ENCODE measurements around the gene HRH3.

Gene HRH3

GRCh38 chr20:62215020-62215990, 4.8 kb downstream of the HRH3 start:
- peaks cover 44% of the 10 kb centered on the region for H3K27me3 ChIP-seq (ENCODE audit: control insufficient read depth, insufficient read depth, low read length)

DNA sequence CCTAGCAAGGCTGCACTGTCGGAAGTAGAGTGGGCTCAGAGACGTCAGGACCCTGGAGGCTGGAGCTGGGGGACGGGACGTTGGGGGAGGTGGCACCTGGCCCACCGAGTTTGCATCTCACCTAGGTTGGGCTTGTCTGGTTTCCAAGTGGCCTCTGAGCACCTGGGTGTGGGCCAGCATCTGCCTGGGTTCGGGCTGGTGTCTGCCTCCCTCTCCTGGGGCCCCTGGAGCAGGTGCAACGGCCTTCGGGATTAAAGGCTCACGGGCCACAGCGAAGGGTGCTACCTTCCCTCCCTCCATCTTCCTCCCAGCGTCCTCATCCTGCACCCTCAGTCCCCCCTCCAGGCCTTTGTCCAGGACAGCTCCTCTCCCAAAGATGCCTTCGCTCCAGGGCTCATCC, 6.0 kb downstream of the HRH3 start:
- Histone ChIP-seq H3K27ac (ENCODE audit: low read depth, low read length) (no peak overlapping the region), H3K4me1 (ENCODE audit: control insufficient read depth, insufficient read depth, low read length) (no peaks in the 10 kb centered on the region), H3K27me3 (ENCODE audit: control insufficient read depth, insufficient read depth, low read length) (peaks cover 47% of the 10 kb centered on the region), H3K9ac (ENCODE audit: low read length) (no peak overlapping the region), H3K4me3 (ENCODE audit: low read length) (no peak overlapping the region), H3K36me3 (ENCODE audit: control insufficient read depth, insufficient read depth, low read length) (no peaks in the 10 kb centered on the region)

More at GRCh38 chr20:62215020-62215990, 4.8 kb downstream of the HRH3 start:
- Histone ChIP-seq H3K4me3 (ENCODE audit: low read length) (no peak overlapping the region), H3K36me3 (ENCODE audit: control insufficient read depth, insufficient read depth, low read length) (no peaks in the 10 kb centered on the region), H3K27ac (ENCODE audit: low read depth, low read length) (no peak overlapping the region), H3K9ac (ENCODE audit: low read length) (no peak overlapping the region), H3K4me1 (ENCODE audit: control insufficient read depth, insufficient read depth, low read length) (no peaks in the 10 kb centered on the region)

DNA sequence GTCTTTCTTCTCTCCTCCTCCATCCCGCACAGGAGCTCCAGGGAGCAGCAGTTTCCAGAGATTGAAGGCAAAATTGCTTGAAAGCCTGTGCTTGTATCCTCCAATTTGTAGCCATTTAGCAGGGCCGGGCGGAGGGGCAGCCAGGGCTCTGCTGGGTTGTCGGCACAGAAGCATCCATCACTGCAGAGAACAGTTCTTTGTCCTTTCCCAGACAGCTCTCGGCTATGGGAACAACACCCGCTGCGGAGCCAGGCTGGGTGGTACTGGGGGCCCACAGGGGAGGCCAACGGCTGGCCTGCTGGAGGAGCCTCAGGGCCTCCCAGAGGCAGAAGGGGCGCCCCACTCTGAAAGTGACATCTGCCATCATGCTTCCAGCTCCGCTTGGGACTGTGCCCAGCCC, 7.8 kb downstream of the HRH3 start:
- Histone ChIP-seq H3K9ac (ENCODE audit: low read length) (no peak overlapping the region), H3K4me1 (ENCODE audit: control insufficient read depth, insufficient read depth, low read length) (no peaks in the 10 kb centered on the region), H3K4me3 (ENCODE audit: low read length) (no peak overlapping the region), H3K27ac (ENCODE audit: low read depth, low read length) (no peak overlapping the region), H3K27me3 (ENCODE audit: control insufficient read depth, insufficient read depth, low read length) (peaks cover 35% of the 10 kb centered on the region), H3K36me3 (ENCODE audit: control insufficient read depth, insufficient read depth, low read length) (no peaks in the 10 kb centered on the region)

GRCh38 chr20:62211769-62212288, 8.2 kb downstream of the HRH3 start:
- Histone ChIP-seq H3K9ac (ENCODE audit: low read length) (no peak overlapping the region), H3K27me3 (ENCODE audit: control insufficient read depth, insufficient read depth, low read length) (peaks cover 33% of the 10 kb centered on the region), H3K36me3 (ENCODE audit: control insufficient read depth, insufficient read depth, low read length) (no peaks in the 10 kb centered on the region), H3K4me1 (ENCODE audit: control insufficient read depth, insufficient read depth, low read length) (no peaks in the 10 kb centered on the region), H3K27ac (ENCODE audit: low read depth, low read length) (no peak overlapping the region), H3K4me3 (ENCODE audit: low read length) (no peak overlapping the region)

- Histone ChIP-seq H3K9ac (ENCODE audit: low read length) (no peak overlapping the region), H3K4me1 (ENCODE audit: control insufficient read depth, insufficient read depth, low read length) (no peaks in the 10 kb centered on the region), H3K4me3 (ENCODE audit: low read length) (no peak overlapping the region), H3K36me3 (ENCODE audit: control insufficient read depth, insufficient read depth, low read length) (no peaks in the 10 kb centered on the region), H3K27ac (ENCODE audit: low read depth, low read length) (no peak overlapping the region), H3K27me3 (ENCODE audit: control insufficient read depth, insufficient read depth, low read length) (peaks cover 32% of the 10 kb centered on the region)
These were observed 8.9 kb downstream of the HRH3 start for GRCh38 chr20:62211216-62211615.

DNA sequence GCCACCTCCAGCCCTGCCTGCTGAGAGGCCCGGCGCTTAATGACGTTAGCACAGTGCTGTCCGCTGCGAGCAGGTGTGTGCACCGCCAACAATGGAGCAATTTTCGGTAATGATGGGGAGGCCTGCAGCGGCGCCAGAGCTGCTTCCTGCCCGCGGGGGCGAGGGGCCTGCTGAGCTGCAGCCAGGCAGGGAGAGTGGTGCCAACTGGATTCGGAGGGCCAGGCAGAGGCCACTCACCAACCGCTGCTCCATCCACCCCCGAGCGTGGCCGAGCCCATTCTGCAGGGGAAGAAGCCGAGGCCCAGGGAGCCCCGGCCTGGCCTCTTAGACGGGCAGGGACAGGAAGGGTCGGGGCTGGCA, 9.6 kb downstream of the HRH3 start:
- no peak overlapping the region for H3K27ac ChIP-seq (ENCODE audit: low read depth, low read length)
- peaks cover 29% of the 10 kb centered on the region for H3K27me3 ChIP-seq (ENCODE audit: control insufficient read depth, insufficient read depth, low read length)
- H3K4me1 ChIP-seq (ENCODE audit: control insufficient read depth, insufficient read depth, low read length), result no peaks in the 10 kb centered on the region
- H3K4me3 ChIP-seq (ENCODE audit: low read length), result no peak overlapping the region
- H3K36me3 ChIP-seq (ENCODE audit: control insufficient read depth, insufficient read depth, low read length), result no peaks in the 10 kb centered on the region
- no peak overlapping the region for H3K9ac ChIP-seq (ENCODE audit: low read length)

DNA sequence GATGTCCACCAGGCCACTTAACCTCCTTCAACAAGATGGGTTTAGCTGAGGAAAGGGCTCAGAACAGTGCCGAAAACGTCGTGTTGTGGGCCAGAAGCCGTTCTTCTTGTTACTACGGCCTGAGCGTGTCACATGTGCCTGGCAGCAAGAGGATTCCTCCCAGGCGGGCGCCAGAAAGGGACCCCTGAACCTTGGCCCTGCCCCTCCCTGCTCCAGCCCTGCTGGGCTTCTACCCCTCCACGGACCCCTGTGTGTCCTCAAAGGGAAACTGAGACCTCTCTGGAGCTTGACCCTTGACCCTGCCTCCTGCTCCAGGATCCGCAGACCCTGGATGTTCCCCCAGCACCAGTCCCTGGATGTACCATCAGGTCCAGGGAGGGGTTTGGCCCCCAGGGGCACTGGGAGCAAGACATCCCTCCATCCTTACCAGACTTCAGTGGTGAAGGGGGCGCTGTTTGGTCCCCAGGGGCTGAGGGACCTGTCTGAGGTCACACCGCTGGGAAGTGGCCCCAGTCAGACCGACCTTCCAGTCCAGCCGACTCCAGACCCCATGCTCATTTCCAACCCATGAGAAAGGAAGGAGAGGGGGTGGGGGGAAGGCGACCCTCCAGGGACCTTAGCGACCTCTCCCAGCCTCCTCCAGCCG, 10.1 kb downstream of the HRH3 start:
- H3K27ac ChIP-seq (ENCODE audit: low read depth, low read length), result no peak overlapping the region
- no peaks in the 10 kb centered on the region for H3K4me1 ChIP-seq (ENCODE audit: control insufficient read depth, insufficient read depth, low read length)
- H3K27me3 ChIP-seq (ENCODE audit: control insufficient read depth, insufficient read depth, low read length), result peaks cover 28% of the 10 kb centered on the region

GRCh38 chr20:62208795-62209755, 11.0 kb downstream of the HRH3 start:
- Histone ChIP-seq H3K9ac (ENCODE audit: low read length) (no peak overlapping the region), H3K27me3 (ENCODE audit: control insufficient read depth, insufficient read depth, low read length) (peaks cover 24% of the 10 kb centered on the region), H3K4me1 (ENCODE audit: control insufficient read depth, insufficient read depth, low read length) (no peaks in the 10 kb centered on the region), H3K27ac (ENCODE audit: low read depth, low read length) (no peak overlapping the region), H3K4me3 (ENCODE audit: low read length) (no peak overlapping the region), H3K36me3 (ENCODE audit: control insufficient read depth, insufficient read depth, low read length) (no peaks in the 10 kb centered on the region)

More for the DNA sequence above, 10.1 kb downstream of the HRH3 start:
- no peaks in the 10 kb centered on the region for H3K36me3 ChIP-seq (ENCODE audit: control insufficient read depth, insufficient read depth, low read length)
- H3K9ac ChIP-seq (ENCODE audit: low read length), result no peak overlapping the region
- no peak overlapping the region for H3K4me3 ChIP-seq (ENCODE audit: low read length)

GRCh38 chr20:62208061-62208794, 11.8 kb downstream of the HRH3 start:
- H3K9ac ChIP-seq (ENCODE audit: low read length), result no peak overlapping the region

DNA sequence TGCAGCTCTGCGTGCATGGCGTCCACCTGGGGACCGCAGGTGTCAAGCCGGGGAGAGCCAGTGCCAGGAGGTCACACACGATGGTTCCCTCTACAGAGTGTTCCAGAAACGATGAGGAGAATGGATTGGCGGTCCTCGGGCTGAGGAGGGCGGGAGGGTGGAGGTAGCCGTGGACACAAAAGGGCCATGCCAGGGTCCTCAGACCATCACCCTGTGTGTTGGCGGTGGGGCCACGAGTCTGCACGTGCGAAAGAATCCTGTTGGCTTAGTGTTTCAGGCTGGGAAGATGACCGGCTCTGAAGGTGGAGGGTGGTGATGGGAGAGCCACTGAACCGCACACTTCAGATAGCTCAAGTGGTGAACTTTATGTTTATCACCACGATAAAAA, 13.7 kb downstream of the HRH3 start:
- Histone ChIP-seq H3K4me1 (ENCODE audit: control insufficient read depth, insufficient read depth, low read length) (no peaks in the 10 kb centered on the region), H3K36me3 (ENCODE audit: control insufficient read depth, insufficient read depth, low read length) (peaks cover 7% of the 10 kb centered on the region), H3K9ac (ENCODE audit: low read length) (no peak overlapping the region), H3K4me3 (ENCODE audit: low read length) (no peak overlapping the region), H3K27ac (ENCODE audit: low read depth, low read length) (no peak overlapping the region), H3K27me3 (ENCODE audit: control insufficient read depth, insufficient read depth, low read length) (peaks cover 14% of the 10 kb centered on the region)

More at GRCh38 chr20:62208061-62208794, 11.8 kb downstream of the HRH3 start:
- no peaks in the 10 kb centered on the region for H3K4me1 ChIP-seq (ENCODE audit: control insufficient read depth, insufficient read depth, low read length)
- H3K27ac ChIP-seq (ENCODE audit: low read depth, low read length), result no peak overlapping the region
- peaks cover under 1% of the 10 kb centered on the region for H3K36me3 ChIP-seq (ENCODE audit: control insufficient read depth, insufficient read depth, low read length)
- no peak overlapping the region for H3K4me3 ChIP-seq (ENCODE audit: low read length)
- peaks cover 24% of the 10 kb centered on the region for H3K27me3 ChIP-seq (ENCODE audit: control insufficient read depth, insufficient read depth, low read length)

DNA sequence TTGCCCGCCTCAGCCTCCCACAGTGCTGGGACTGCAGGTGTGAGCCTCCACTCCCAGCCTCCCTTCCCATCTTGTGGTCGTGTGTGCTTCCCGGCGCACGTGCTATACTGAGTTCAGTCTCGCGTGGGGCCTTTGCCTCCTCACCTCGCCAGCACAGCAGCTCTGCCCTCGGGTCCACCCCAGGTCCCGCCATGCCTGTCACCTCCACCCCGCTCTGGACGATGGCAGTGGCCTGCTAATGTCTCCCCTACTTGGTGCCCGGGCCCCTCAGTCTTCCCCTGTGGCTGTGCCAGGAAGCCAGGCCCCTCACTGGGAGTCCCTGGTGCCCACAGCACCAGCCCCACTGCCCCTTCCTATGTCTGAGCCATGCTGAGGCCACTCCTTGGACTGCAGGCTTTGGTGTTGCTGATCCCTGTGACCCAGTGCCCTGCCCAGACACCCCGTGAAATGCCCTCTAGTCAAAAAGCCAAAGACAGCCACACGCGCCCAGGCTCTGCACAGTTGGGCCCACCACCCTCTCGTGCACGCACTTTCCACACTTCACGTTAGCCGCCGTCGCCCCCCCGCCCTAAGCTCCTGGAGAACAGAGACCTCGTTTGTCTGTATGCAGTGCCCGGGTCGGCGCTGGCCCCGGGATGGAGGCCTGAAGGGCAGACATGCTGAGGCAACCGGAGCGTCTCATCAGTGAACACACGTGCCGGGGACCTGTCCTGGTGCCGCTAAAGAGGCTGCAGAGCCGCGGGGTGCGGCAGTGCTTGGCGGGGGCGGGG, 14.3 kb downstream of the HRH3 start:
- Histone ChIP-seq H3K4me3 (ENCODE audit: low read length) (no peak overlapping the region), H3K27ac (ENCODE audit: low read depth, low read length) (no peak overlapping the region), H3K9ac (ENCODE audit: low read length) (no peak overlapping the region), H3K27me3 (ENCODE audit: control insufficient read depth, insufficient read depth, low read length) (peaks cover 10% of the 10 kb centered on the region), H3K36me3 (ENCODE audit: control insufficient read depth, insufficient read depth, low read length) (peaks cover 11% of the 10 kb centered on the region), H3K4me1 (ENCODE audit: control insufficient read depth, insufficient read depth, low read length) (no peaks in the 10 kb centered on the region)
